Measurements from ENCODE around the gene HLA-DPB1.

GRCh38 chr6:33066917-33067521, 8.8 kb upstream of the HLA-DPB1 start:
- TF ChIP-seq, protein P1, sequence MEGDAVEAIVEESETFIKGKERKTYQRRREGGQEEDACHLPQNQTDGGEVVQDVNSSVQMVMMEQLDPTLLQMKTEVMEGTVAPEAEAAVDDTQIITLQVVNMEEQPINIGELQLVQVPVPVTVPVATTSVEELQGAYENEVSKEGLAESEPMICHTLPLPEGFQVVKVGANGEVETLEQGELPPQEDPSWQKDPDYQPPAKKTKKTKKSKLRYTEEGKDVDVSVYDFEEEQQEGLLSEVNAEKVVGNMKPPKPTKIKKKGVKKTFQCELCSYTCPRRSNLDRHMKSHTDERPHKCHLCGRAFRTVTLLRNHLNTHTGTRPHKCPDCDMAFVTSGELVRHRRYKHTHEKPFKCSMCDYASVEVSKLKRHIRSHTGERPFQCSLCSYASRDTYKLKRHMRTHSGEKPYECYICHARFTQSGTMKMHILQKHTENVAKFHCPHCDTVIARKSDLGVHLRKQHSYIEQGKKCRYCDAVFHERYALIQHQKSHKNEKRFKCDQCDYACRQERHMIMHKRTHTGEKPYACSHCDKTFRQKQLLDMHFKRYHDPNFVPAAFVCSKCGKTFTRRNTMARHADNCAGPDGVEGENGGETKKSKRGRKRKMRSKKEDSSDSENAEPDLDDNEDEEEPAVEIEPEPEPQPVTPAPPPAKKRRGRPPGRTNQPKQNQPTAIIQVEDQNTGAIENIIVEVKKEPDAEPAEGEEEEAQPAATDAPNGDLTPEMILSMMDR (IDR thresholded peaks at IDR 0.05): no peak
- no peak for TF ChIP-seq POLR2A (IDR thresholded peaks at IDR 0.05)

Data from sigmoid colon (tissue), 3 donors.